HCEC 1CT (cell line): ENCODE data around the gene PRKAG2.

Experiments used
- DNase-seq: peaks from one replicate; pipeline ENCODE4 v3.0.0-alpha.2; 2017

The PRKAG2 gene

DNA sequence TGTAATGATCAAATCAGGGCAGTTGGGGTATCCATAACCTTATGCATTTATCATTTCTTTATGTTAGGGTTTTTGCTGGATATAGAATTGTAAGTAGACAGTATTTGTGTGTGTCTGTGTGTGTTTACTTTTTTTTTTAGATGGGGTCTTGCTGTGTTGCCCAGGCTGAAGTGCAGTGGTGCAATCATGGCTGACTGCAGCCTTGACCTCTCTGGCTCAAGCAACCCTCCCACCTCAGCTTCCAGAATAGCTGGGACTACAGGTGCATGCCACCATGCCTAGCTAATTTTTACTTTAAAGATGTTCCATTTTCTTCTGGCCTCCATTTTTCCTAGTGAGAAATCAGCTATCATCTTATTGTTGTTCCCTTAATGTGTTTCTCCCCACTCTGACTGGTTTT, 347.1 kb downstream of the PRKAG2 start:
- DNase-seq, result no peak

DNA sequence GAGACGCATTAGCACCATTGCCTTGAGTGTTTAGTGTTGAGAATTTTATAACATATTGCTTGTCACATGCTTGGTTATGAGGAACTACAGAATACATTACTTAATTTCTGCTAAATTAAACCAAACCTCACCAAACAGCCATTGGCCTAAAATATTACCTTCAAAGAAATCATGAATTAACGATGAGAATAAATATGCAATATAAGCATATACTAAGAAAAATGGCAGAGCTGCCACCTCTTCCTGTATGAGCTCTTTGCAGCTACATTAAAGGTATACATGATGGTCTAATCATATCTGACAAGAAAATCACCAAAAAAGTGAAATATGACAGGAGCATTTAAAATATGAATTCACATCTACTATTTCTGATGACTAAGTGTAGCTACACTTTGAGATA, 352.1 kb downstream of the PRKAG2 start:
- DNase-seq, result no peak

DNA sequence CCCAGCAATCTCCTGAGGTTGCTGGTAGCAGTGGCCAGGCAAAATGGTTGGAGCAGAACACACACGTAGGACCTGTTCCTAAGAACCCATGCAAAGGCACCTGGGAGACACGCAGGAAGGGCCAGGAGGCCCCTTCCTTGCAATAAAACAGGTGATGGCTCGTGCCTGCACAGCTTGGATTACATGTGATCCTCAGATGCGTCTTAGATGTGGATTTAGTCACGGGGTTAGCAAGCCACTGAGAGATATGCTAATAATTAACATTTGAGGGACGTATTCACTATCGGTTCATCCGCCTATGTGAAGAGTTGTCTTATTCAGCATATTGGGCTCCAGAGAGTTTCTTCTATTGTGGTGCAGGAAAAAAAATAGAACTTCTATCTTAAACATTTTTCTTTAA, 352.6 kb downstream of the PRKAG2 start:
- DNase-seq, result no peak

DNA sequence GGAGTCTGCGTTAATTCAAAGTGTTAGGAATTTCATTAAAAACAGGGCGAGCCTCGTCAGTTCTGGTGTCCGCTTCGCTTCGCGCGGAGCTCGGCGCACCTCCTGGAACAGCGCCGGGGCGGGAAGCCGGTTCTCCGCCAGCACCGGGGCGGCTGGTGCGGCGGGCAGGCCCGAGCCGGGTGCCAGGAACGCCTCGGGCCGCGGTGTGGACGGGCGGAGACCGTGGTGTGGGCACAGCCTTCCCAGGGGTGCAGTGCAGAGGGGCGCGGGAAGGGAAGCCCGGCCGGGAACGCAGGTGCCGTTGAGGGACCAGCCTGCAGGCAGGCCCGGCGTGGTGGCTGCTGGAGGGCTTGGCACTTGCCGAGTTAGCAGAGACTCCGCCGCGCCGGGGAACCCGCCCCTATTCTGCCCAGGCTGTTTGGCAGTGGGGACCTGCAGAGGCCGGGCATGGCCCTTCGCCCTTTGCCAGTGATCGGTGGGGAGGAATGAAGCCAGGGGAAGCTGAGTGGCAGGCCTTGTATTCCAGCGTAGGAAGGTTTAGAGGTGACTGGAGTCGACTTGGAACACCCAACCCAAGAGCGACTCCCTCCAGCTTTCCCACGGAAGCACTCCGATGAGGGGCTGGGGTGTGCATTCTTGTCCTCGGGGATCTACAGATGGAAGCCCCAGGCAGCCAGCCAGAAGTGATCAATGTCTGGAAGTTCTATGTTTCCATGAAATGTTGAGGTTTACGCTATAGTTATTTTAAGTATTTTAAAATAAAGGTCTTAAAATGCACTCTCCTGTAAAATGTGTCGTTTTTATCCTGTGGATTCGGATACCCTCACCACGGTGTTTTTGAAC, 356.3 kb downstream of the PRKAG2 start:
- no peak for DNase-seq

DNA sequence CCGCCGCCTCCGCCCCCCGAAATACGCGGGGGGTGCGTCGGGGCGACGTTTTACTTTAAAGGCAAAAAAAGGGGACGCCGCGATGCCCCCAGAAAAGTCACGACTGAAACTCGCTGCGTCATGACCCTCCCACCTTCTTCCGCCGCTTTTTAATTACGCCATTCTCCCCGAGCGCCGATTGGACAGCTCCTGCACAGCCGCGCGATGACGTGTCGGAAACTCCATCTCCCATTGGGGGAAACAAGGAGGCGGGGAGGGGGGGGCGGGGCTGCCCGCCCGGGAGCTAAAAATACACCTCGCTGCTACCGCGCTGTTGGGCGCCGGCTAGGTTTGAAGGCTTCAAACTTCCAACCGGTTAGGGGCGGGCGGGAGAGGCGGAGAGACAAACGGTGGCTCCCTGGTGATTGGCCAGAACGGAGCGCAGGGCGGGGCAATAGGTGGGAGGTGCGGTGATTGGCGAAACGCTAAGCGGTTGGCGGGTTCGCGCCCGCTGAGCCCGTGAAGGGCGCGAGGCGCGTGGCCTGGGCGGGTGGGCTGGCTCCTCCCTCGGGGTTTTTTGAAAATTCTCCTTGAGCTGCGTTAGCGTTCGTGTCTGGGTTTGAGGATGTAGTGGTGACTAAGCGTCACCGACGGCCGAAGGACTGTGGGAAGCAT, 357.0 kb downstream of the PRKAG2 start, which contains the start of gene RHEB:
TSS of gene RHEB (minus strand) at position 131 of the 654 bp plus-strand sequence. CDS start 384 bp downstream, outside the sequence.
- peak; percentile 99 for DNase-seq

DNA sequence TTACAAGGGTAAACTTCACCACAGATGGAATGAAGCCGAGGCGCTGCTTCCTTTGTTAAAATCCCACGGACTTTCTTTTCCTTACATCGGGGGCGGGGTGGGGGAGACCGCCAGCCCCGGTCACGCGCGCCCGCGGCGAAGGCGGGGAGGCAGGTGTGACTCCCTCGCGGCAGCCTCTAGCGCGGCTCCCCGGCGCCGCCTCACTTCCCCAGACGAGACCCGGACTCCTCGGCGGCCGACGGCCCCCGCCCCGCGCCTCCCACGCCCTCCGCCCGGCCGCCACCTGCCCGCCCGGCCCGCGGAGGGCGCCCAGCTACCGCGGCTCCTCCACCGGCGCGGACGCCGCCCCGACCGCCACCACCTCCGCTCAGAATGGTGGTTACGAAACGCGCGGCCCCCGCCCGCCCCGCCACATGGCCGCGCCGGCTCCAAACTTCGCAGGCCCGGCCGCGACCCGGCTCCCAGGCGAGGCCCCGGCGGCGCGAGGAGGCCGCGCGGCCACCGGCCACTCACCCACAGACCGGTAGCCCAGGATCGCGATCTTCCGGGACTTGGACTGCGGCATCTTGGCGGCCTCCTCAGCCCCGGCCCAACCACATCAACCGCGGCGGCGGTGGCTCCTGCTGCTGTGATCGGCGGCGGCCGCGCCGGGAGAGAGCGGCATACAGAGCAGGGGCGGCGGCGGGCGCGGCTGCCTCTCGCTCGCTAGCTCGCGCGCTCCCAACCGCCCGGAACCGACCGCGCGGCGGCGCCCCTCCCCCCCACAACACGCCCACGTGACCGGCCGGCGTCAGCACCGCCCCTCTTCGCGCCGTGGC, 357.8 kb downstream of the PRKAG2 start:
- peak; percentile 24 for DNase-seq

DNA sequence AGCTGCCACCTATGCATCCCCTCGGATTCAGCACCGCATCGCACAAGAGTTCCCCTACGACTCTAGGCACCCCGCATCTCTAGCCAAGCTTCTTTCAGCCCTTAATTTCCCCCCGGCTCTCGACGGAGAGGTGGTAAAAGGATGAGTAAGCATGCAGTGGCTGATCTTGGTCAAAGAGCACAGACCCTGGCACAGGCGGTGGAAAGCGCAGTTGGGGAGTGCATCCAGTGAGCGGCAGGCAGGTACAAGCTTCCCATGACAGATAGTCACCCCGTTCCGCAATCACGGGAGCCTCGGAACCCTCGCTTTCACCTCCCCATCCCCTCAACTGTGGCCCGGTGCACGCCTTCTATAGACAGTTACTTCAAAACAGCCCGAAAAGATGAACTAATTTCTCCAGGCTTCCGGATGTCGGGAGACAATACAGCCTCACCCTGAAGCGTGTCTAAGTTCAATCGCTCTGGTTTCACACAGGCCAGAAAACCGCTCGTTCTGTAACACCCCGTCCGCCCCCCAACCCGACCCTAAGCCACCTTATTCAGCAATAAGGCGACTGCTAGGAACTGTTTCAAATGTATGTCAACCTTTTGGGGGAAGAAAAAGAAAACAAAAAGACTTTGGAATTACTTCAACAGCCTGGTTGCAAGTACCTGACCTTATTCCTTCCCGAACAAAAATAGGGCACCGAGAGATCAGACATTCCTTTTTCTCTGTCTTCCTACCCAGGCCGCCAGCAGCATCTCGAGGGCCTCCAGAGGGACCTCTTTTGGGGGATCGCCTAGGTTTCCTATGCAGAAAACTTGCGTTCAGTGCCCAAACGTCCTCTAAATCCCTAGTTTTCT, 358.6 kb downstream of the PRKAG2 start:
- DNase-seq, result peak; percentile 64

DNA sequence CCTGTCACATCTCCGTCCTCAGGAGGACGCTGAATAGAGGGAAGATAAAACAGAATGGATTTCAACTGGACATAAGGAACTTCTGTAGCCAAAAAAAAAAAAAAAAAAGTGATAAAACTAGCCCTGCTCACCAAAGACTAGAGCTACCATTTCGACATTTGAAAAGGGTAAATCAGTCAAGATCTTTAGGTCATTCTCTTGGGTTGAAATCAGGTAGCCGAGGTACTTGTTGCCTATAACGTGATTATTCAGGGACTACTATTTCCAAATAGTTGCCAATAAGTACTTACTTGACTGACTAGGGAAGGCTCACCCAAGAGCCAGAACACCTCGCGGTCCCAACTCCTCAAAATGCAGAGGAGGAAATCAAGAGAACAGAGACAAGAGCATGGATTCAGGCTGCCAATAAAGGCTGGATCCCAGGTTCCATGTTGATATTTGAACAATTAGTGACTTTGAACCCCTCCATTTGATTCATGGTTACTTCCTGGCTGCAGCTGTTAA, 359.3 kb downstream of the PRKAG2 start:
- no peak for DNase-seq

DNA sequence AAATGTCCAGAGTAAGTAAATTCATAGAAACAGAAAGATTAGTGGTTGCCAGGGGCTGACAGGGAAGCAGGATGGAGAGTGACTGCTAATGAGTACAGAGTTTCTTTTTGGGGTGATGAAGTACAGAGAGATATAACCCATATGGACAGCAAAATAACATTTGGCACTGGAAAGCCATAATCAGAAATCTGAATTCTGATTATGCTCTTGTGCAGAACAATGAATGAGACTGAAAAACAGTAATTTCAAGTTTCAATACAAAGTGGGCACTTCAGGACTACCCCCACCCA, 361.7 kb downstream of the PRKAG2 start:
- DNase-seq, result no peak

DNA sequence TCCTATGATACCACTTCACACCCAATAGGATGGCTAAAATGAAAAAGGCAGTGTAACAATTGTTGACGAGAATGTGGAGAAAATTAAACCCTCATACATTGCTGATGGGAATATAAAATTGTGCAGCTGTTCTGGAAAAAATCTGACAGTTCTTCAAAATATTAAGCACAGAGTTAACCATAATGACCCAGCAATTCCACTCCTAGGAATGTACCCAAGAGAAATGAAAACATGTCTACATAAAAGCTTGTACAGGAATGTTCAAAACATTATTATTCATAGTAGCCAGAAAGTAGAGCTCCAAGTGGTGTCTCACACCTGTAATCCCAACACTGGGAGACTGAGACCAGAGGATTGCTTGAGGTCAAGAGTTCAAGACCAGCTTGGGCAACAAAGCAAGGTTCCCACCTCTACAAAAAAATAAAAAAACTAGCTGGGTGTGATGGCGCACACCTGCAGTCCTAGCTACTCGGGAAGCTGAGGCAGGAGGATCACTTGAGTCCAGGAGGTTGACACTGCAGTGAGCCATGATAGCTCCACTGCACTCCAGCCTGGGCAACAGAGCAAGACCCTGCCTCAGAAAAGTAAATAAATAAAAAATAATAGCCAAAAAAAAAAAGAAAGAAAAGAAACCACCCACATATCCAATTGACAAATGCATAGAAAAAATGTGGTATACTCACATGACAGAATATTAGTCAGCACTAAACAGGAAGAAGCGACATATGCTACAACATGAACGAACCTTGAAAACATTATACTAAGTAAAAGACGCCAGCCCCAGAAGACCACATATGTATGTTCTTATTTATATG, 362.2 kb downstream of the PRKAG2 start:
- no peak for DNase-seq

DNA sequence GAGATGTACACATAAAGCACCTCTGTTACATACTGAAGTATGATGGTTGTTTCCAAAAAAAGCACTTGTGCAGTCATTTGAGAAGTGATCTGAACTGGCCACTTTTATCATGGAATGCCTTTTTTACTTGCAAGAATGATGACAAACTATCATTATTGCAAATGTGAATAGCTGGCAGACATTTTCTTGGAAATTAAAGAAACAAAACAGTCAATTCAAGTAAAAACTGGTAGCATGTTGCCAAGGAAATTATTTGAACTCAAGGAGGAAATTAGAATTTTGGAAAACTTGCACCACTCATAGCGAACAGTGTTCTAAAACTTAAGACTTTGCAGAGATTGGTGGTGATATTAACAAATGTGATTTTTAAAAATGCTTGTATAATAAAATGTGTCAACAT, 363.8 kb downstream of the PRKAG2 start:
- no peak for DNase-seq

DNA sequence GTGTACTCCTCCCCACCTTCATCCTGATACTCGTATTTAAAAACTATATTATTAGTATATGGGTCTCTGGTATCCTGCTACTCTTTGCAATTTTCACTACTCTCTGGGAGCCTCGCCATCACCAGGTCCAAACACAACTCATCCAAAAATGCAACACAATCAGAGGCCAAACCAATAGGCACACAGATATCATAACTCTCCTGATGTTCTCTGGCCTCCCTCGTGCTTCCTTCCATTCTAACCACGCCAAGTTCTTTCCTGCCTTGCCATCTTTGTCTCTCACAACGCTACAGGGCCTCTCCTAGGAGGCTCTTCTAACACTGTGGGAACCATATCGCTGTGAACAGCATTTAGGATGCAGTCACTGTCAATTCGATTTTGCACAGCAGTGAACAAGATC, 364.6 kb downstream of the PRKAG2 start:
- no peak for DNase-seq

DNA sequence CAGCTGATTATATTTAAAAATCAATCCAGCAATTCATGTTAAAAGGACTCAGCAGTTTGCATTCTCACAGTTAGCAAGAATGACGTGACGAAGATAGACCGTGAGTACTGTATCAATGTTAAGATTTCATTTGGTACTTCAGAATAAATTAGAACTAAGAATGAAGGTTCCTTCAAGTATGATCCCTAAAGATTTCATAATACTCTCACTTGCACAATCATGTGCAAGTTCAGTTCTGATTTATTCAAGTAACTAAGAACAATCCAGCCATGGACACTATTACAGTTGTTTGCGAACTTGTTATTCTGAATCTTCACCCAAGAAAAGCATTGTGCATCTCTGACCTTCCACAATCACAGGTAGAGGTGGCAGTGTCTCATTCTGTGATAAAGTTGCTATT, 365.0 kb downstream of the PRKAG2 start:
- DNase-seq, result peak; percentile 20

DNA sequence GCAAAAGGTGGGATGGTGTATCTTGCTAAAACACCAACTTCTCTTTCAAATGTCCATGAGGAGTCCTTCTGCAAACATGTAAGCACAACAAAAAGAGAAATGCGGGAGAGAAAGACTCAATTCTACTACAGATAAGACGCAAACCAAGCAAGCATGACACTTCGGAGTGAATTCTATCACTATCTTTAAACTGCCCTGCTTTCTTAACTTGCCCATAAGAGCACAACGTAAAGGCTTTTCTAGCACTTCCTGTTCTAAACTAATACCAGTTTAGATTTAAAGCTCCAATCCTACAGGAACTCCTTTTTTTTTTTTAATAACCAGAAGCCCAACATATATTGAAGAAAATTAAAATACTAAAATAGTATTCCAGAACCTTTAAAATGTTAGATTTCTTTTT, 365.6 kb downstream of the PRKAG2 start:
- no peak for DNase-seq

DNA sequence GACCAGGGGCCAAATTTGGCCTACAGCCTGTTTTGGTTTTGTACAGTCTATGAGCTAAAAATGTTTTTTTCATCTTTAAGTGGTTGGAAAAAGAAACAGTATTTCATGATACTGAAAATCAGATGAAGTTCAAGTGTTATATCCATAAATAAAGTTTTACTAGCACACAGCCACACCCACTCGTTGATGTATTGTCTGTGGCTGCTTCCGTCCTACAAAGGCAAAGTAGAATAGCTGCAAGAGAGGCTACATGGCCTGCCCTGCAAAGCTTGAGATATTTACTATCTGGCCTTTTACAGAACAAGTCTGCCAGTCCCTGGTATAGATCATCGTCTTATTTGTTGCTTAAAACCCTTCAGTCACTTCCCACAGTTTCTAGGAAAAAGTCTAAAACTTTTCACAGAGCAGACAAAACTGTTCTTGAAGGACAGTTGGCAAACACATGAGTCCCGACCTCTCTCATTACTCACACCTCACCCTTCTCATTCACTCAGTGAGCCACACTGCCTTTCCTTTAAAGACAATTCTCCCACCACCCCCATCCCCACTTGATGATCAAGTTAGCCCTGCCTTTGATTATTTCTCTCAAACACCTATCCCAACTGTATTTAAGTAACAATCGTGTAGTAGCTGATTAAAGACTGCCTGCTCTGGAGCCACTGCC, 367.1 kb downstream of the PRKAG2 start:
- DNase-seq, result peak; percentile 18

DNA sequence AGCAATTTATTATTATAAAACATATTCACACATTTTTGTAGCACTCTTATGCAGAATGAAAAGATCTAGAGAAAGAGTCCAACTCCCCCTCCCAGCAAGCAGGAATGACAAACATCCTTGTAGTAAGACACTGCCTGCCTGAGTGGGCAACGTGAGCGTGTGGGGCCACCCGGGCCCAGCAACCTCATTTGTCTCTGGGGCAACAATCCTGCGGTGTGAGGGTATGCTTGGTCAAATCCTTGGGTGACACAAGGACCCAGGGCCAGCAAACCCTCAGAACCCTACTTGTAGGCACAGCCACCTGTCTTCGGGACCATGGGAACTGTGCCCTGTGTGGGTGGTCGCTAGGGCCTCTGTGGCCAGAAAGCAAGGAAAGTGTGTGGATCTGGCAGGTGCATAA, 367.9 kb downstream of the PRKAG2 start:
- DNase-seq, result no peak

DNA sequence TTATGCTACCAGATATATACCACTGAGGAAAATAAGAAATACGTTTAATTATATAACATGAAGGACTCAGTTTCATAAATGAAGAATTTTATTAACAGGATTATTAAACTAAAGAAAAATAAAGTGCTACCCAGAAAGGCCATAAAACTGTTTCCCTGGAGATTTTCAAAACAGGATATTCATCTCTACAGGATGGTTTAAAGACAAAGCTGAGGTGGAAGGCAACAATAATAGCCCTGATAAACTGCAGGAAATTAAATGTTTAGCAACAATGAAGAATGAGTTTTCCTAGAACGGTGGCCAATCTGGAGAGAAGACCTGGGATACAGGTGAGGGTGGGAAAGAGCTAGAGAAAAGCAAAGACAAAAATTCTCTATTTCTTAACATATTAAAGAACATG, 369.1 kb downstream of the PRKAG2 start:
- no peak for DNase-seq

DNA sequence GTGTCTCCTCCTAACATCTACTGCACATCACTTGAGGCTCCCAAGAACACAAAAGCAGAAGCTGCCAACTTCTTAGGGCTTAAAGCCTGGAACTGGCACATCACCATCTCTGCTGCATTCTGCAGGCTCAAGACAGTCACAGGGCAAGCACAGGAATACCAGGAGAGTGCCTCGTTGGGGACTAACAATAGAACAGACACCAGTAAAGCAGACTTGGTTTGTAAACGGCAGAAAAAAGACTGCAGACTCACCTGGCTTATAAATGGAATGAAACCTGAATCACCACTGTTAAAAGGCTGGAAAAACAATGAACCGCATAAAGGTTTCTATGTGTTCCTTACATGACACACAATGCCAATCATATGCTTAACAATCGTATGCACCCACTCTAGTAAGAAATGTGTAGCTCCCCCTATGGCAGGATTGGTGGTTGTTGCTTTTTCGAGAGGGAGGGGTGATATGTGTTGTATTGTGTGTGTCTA, 370.0 kb downstream of the PRKAG2 start:
- DNase-seq, result no peak
